Keratinocyte (primary cell): ENCODE measurements around the gene C20orf202. TPM values are rescaled to one million over a fixed set of nuclear protein-coding genes. Genes with fewer than 3 reads are reported as not detected.

Experiments
- DNase-seq: peaks from one replicate; pipeline ENCODE4 v3.0.0-alpha.2; 2011; ENCODE audit warnings: low read depth, missing footprints, low spot score
- FAIRE-seq: peaks from 2 replicates; lab custom pipeline; 2011; peaks lifted over from hg19 to GRCh38; lab: Jason Lieb, UNC
- H2AFZ ChIP-seq: 2 replicates; pipeline ENCODE4 v1.6.0; 2012; ENCODE audit warnings: low read length, control low read depth, inconsistent platforms; ENCODE audit not compliant: control insufficient read depth
- H3K27ac ChIP-seq: 2 replicates; pipeline ENCODE4 v1.5.1; 2011; ENCODE audit warnings: low read length; ENCODE audit not compliant: control insufficient read depth, insufficient read depth
- H3K27me3 ChIP-seq: 3 replicates; pipeline ENCODE4 v1.6.0; 2011; ENCODE audit warnings: low read length; ENCODE audit not compliant: control insufficient read depth, insufficient read depth; ENCODE audit errors: extremely low read depth
- H3K36me3 ChIP-seq, 2 experiments: 2 replicates in 1 of 2; 3 replicates in 1 of 2; pipeline ENCODE4 v1.5.1; 2011; ENCODE audit warnings: low read length in 2 of 2, mild to moderate bottlenecking in 1 of 2; ENCODE audit not compliant: control insufficient read depth in 2 of 2, insufficient read depth in 2 of 2; ENCODE audit errors: extremely low read depth in 1 of 2
- H3K4me1 ChIP-seq: 3 replicates; pipeline ENCODE4 v1.5.1; 2011; ENCODE audit warnings: low read length; ENCODE audit not compliant: control insufficient read depth, insufficient read depth; ENCODE audit errors: extremely low read depth
- H3K4me2 ChIP-seq: 3 replicates; pipeline ENCODE4 v1.6.0; 2011; ENCODE audit warnings: low read depth, low read length; ENCODE audit not compliant: control insufficient read depth, insufficient read depth; ENCODE audit errors: extremely low read depth
- H3K4me3 ChIP-seq, 3 experiments: fragments of 200-600 bp in 1 of 3; sonication (generic) in 1 of 3; 2 replicates in 2 of 3; 3 replicates in 1 of 3; pipeline ENCODE4 v1.5.1; 2011 to 2016; ENCODE audit warnings: low read length in 3 of 3, mild to moderate bottlenecking in 3 of 3, control low read depth in 2 of 3, inconsistent platforms in 1 of 3, low read depth in 1 of 3, mixed read lengths in 1 of 3, mixed run types in 1 of 3, moderate library complexity in 1 of 3; ENCODE audit not compliant: control insufficient read depth in 2 of 3, insufficient read depth in 2 of 3; ENCODE audit errors: extremely low read depth in 1 of 3
- H3K79me2 ChIP-seq: 2 replicates; pipeline ENCODE4 v1.6.0; 2012; ENCODE audit warnings: low read length; ENCODE audit not compliant: control insufficient read depth, insufficient read depth
- H3K9ac ChIP-seq: 3 replicates; pipeline ENCODE4 v1.6.0; 2011; ENCODE audit warnings: low read length; ENCODE audit not compliant: control insufficient read depth, insufficient read depth; ENCODE audit errors: extremely low read depth
- H3K9me1 ChIP-seq: 3 replicates; pipeline ENCODE4 v1.6.0; 2011; ENCODE audit warnings: low read length; ENCODE audit not compliant: control insufficient read depth, insufficient read depth; ENCODE audit errors: extremely low read depth
- H3K9me3 ChIP-seq: 2 replicates; pipeline ENCODE4 v1.5.1; 2012; ENCODE audit warnings: low read depth, low read length; ENCODE audit not compliant: control insufficient read depth
- H4K20me1 ChIP-seq: 3 replicates; pipeline ENCODE4 v1.6.0; 2011; ENCODE audit warnings: low read length; ENCODE audit not compliant: control insufficient read depth, insufficient read depth; ENCODE audit errors: extremely low read depth
- EZH2 ChIP-seq: IDR thresholded peaks from one replicate; pipeline ENCODE4 v1.6.1; 2012; ENCODE audit warnings: inconsistent platforms, mild to moderate bottlenecking, low read length, moderate library complexity
- dilution Hi-C: fragments of 300-500 bp; cut with MboI; formaldehyde crosslinking; loops from one replicate; pipeline ENCODE4 v1.7.0; 2020; ENCODE audit warnings: low sequenced_read_pairs; ENCODE audit not compliant: extremely low pct_ligation_motif_present
- polyA plus RNA-seq, 5 experiments: library from polyadenylated mRNA; depleted of rRNA in 3 of 5; stranded (reverse) in 3 of 5; stranded (forward) in 1 of 5; unstranded in 1 of 5; fragments of >200 nt; gene quantifications; 1 replicate in 1 of 5; 2 replicates in 3 of 5; 3 replicates in 1 of 5; pipeline versions ENCODE4 v1.2.1 to v1.2.3, GENCODE V29; 2011 to 2012; ENCODE audit warnings: missing spikeins in 2 of 5, low read depth in 1 of 5, low replicate concordance in 1 of 5
- TF ChIP-seq, protein P1 (sequence below), 3 experiments: IDR thresholded peaks in 1 of 3; conservative IDR thresholded peaks in 1 of 3; optimal IDR thresholded peaks in 1 of 3; 2 replicates in 2 of 3; 3 replicates in 1 of 3; pipeline versions ENCODE3 to v1.5.1; 2011; ENCODE audit warnings: low read length in 3 of 3, mild to moderate bottlenecking in 3 of 3, moderate library complexity in 2 of 3, control low read depth in 1 of 3, inconsistent platforms in 1 of 3; ENCODE audit not compliant: insufficient read depth in 2 of 3; ENCODE audit errors: extremely low read depth in 1 of 3

C20orf202 gene
- polyA plus RNA-seq, 1 donor (not counting 4 experiments of a cell fraction or from before 2014, with no cell fraction given): not detected

DNA sequence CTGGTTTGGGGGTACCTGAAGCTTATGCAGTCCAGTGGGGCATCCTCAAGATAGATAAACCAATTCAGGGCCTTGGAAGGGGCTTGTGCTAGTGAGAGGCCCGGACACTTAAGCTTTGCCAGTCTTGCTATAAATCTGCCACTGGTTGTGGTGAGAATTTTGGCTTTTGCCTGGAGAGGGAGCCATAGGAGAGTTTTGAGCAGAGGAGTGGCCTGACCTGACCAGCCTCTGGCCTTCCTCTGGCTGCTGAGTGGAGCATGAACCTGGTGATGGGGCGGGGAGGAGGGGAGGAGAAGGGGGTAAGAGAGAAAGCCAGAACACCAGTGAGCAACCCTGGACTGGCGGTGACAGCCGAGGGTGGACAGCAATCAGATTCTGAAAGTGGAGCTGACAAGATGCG is 25.6 kb upstream of the C20orf202 start:
- no peak overlapping the region for H3K4me2 ChIP-seq
- dilution Hi-C loops: no loop called here
- no peak overlapping the region for H3K9ac ChIP-seq
- no peaks in the 10 kb centered on the region for H4K20me1 ChIP-seq
- TF ChIP-seq EZH2: no peak
- TF ChIP-seq, protein P1, sequence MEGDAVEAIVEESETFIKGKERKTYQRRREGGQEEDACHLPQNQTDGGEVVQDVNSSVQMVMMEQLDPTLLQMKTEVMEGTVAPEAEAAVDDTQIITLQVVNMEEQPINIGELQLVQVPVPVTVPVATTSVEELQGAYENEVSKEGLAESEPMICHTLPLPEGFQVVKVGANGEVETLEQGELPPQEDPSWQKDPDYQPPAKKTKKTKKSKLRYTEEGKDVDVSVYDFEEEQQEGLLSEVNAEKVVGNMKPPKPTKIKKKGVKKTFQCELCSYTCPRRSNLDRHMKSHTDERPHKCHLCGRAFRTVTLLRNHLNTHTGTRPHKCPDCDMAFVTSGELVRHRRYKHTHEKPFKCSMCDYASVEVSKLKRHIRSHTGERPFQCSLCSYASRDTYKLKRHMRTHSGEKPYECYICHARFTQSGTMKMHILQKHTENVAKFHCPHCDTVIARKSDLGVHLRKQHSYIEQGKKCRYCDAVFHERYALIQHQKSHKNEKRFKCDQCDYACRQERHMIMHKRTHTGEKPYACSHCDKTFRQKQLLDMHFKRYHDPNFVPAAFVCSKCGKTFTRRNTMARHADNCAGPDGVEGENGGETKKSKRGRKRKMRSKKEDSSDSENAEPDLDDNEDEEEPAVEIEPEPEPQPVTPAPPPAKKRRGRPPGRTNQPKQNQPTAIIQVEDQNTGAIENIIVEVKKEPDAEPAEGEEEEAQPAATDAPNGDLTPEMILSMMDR (optimal IDR thresholded peaks at IDR 0.05 in 1 of 3, IDR thresholded peaks at IDR 0.05 in 1 of 3, conservative IDR thresholded peaks at IDR 0.05 in 1 of 3; ENCODE audit: extremely low read depth in 1 of 3, insufficient read depth in 2 of 3, low read length in 3 of 3): peak in 1 of 3 experiments; percentile 19
- H3K27ac ChIP-seq: no peak overlapping the region
- no peak overlapping the region for H3K4me3 ChIP-seq
- H3K9me1 ChIP-seq: peaks cover 3% of the 10 kb centered on the region
- H3K79me2 ChIP-seq: no peaks in the 10 kb centered on the region
- H3K9me3 ChIP-seq: no peaks in the 10 kb centered on the region
- H3K4me1 ChIP-seq: no peaks in the 10 kb centered on the region
- DNase-seq: no peak
- FAIRE-seq: no peak
- no peak overlapping the region for H2AFZ ChIP-seq
- peaks cover 0 to 2% of the 10 kb centered on the region in 2 experiments for H3K36me3 ChIP-seq
- H3K27me3 ChIP-seq: peaks cover 6% of the 10 kb centered on the region

DNA sequence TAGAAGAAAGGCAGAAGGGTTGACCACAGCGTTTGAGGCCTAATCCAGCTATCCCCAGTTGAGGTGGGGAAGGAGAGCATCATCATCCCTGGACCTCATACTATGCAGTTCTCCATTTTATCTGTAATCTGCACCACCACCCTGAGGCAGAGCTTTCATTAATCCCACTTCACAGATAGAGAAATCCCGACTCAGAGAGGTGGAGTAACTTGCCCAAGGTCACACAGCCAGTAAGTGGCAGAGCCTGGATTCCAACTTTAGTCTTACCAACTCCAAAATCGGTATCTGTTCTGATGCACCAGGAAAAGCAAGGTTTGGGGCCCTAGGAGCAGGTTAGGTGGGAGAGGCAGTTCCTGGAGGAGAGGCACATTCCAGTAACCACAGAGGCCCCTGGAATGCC is 25.2 kb upstream of the C20orf202 start:
- no peak overlapping the region for H3K27ac ChIP-seq
- no peaks in the 10 kb centered on the region for H3K79me2 ChIP-seq
- H3K4me2 ChIP-seq: no peak overlapping the region
- peaks cover 0 to 2% of the 10 kb centered on the region in 2 experiments for H3K36me3 ChIP-seq
- H3K9me1 ChIP-seq: peaks cover 3% of the 10 kb centered on the region
- FAIRE-seq: no peak
- no peak overlapping the region for H2AFZ ChIP-seq
- H3K4me1 ChIP-seq: no peaks in the 10 kb centered on the region
- peaks cover 10% of the 10 kb centered on the region for H3K27me3 ChIP-seq
- no peaks in the 10 kb centered on the region for H3K9me3 ChIP-seq
- DNase-seq: no peak
- no peak overlapping the region for H3K4me3 ChIP-seq
- no peaks in the 10 kb centered on the region for H4K20me1 ChIP-seq
- no peak overlapping the region for H3K9ac ChIP-seq
- no peak for TF ChIP-seq EZH2
- TF ChIP-seq, protein P1 (optimal IDR thresholded peaks at IDR 0.05 in 1 of 3, IDR thresholded peaks at IDR 0.05 in 1 of 3, conservative IDR thresholded peaks at IDR 0.05 in 1 of 3; ENCODE audit: extremely low read depth in 1 of 3, insufficient read depth in 2 of 3, low read length in 3 of 3): no peak
- dilution Hi-C loops: no loop called here
